ENCODE results near the gene RFX2.

Gene RFX2

DNA sequence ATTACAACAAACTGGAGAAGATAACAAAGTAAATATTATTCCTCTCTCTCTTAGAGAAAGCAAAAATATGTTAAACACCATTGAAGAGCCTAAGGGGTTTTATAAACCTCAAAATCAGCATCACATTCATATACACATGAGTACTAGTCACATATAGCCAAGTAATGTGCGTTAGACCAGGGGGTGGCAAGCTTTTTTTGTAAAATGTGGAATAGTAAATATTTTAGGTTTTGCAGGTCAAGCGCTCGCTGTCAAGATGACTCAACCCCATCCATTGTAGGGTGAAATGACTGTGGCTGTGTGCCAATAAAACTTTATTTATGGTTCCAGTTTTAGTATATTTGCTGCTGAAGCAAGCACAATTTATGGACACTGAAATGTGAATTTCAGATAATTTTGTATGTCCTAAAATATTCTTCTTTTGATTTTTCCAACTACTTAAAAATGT, 21.7 kb downstream of the RFX2 start:
- Histone ChIP-seq H3K9ac (ENCODE audit: low read depth, low read length, poor library complexity, severe bottlenecking) (peak overlapping the region; percentile 69), H3K4me3 (ENCODE audit: low read length, poor library complexity, severe bottlenecking) (peak overlapping the region; percentile 70), H3K4me2 (ENCODE audit: low read depth, low read length, poor library complexity, severe bottlenecking) (peak overlapping the region; percentile 88), H3K4me1 (ENCODE audit: insufficient read depth, low read length, poor library complexity, severe bottlenecking) (peaks cover 31% of the 10 kb centered on the region), H2AFZ (ENCODE audit: low read length) (peak overlapping the region; percentile 65), H3K27me3 (ENCODE audit: insufficient read depth, low read length, poor library complexity, severe bottlenecking) (no peaks in the 10 kb centered on the region), H3K79me2 (ENCODE audit: insufficient read depth, low read length) (0 out of 2 replicates have a peak, but pooled peaks cover 7% of the 10 kb centered on the region), H3K36me3 (ENCODE audit: insufficient read depth, low read length) (no peaks in the 10 kb centered on the region), H4K20me1 (ENCODE audit: insufficient read depth, low read length, poor library complexity, severe bottlenecking) (no peaks in the 10 kb centered on the region), H3K9me3 (ENCODE audit: insufficient read depth, low read depth, low read length) (no peaks in the 10 kb centered on the region), H3F3A (ENCODE audit: low read depth) (no peaks in the 10 kb centered on the region; the same call in 1 of the 2 replicates), H3K9me2 (replicated peaks; ENCODE audit: low read depth, low read length) (no peaks in the 10 kb centered on the region)
- no peak for TF ChIP-seq EZH2phosphoT487 (IDR thresholded peaks at IDR 0.05; ENCODE audit: borderline replicate concordance)
- TF ChIP-seq, protein P1, sequence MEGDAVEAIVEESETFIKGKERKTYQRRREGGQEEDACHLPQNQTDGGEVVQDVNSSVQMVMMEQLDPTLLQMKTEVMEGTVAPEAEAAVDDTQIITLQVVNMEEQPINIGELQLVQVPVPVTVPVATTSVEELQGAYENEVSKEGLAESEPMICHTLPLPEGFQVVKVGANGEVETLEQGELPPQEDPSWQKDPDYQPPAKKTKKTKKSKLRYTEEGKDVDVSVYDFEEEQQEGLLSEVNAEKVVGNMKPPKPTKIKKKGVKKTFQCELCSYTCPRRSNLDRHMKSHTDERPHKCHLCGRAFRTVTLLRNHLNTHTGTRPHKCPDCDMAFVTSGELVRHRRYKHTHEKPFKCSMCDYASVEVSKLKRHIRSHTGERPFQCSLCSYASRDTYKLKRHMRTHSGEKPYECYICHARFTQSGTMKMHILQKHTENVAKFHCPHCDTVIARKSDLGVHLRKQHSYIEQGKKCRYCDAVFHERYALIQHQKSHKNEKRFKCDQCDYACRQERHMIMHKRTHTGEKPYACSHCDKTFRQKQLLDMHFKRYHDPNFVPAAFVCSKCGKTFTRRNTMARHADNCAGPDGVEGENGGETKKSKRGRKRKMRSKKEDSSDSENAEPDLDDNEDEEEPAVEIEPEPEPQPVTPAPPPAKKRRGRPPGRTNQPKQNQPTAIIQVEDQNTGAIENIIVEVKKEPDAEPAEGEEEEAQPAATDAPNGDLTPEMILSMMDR (conservative IDR thresholded peaks at IDR 0.05; ENCODE audit: low read length): no peak

DNA sequence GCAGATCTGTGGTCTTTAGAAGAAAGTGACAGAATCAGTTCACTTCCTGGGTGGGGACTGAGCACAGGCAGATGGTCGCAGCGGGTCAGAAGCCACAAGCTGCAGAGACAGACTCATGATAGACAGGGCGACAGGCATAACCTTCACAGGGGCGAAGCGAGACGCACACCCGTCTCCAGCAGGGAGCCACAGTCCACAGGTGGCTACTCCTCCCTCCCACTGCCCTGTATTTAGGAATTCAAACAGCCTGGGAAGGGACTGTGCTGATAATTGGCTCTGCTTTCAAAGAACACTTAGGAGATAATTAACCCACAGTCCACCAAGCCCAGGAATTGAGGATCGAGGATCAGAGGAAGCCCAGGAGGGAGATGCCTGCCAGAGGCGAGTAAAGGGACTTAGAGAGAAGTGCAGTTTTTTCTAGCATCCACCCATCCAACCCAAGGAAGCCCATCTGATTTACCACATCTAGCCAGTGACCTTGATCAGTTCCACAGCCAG, 23.2 kb downstream of the RFX2 start:
- Histone ChIP-seq H3K79me2 (ENCODE audit: insufficient read depth, low read length) (0 out of 2 replicates have a peak, but pooled peaks cover 7% of the 10 kb centered on the region), H3K9ac (ENCODE audit: low read depth, low read length, poor library complexity, severe bottlenecking) (peak overlapping the region; percentile 69), H3K4me2 (ENCODE audit: low read depth, low read length, poor library complexity, severe bottlenecking) (peak overlapping the region; percentile 88), H3K4me1 (ENCODE audit: insufficient read depth, low read length, poor library complexity, severe bottlenecking) (peaks cover 31% of the 10 kb centered on the region), H4K20me1 (ENCODE audit: insufficient read depth, low read length, poor library complexity, severe bottlenecking) (no peaks in the 10 kb centered on the region), H3K27me3 (ENCODE audit: insufficient read depth, low read length, poor library complexity, severe bottlenecking) (no peaks in the 10 kb centered on the region), H3K4me3 (ENCODE audit: low read length, poor library complexity, severe bottlenecking) (peak overlapping the region; percentile 70), H3K36me3 (ENCODE audit: insufficient read depth, low read length) (no peaks in the 10 kb centered on the region), H3F3A (ENCODE audit: low read depth) (no peaks in the 10 kb centered on the region; the same call in 1 of the 2 replicates), H3K9me3 (ENCODE audit: insufficient read depth, low read depth, low read length) (no peaks in the 10 kb centered on the region), H2AFZ (ENCODE audit: low read length) (peak overlapping the region; percentile 65), H3K9me2 (replicated peaks; ENCODE audit: low read depth, low read length) (no peaks in the 10 kb centered on the region)
- no peak for TF ChIP-seq EZH2phosphoT487 (IDR thresholded peaks at IDR 0.05; ENCODE audit: borderline replicate concordance)
- TF ChIP-seq, protein P1 (conservative IDR thresholded peaks at IDR 0.05; ENCODE audit: low read length): no peak

DNA sequence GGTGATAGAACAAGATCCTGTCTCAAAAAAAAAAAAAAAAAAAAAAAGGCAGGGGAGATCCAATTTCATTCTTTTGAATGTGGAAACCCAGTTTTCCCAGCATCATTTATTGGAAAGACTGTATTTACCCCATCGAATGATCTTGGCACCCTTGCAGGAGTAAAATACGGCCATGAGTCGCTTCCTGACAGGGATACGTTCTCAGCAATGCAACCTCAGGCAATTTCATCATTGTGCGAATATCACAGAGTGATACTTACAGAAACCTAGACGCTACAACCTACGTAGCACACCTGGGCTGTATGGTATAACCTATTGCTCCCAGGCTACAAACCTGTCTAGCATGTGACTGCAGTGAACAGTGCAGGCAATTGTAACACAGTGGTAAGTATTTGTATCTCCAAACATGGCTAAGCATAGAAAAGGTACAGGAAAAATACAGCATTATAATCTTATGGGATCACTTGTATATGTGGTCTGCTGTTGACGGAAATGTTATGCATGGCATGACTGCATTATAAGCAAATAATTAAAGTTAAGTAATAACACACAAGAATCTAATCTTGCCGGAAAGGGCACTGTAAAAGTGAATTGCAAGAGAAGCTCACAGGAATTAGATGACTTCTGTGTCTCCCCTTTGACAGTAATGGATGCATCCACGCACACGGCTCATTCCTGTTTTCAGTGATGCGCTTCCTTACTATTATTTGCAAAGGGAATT, 24.1 kb downstream of the RFX2 start:
- Histone ChIP-seq H3K79me2 (ENCODE audit: insufficient read depth, low read length) (0 out of 2 replicates have a peak, but pooled peaks cover 7% of the 10 kb centered on the region), H3K4me1 (ENCODE audit: insufficient read depth, low read length, poor library complexity, severe bottlenecking) (peaks cover 31% of the 10 kb centered on the region), H3K27me3 (ENCODE audit: insufficient read depth, low read length, poor library complexity, severe bottlenecking) (no peaks in the 10 kb centered on the region), H3K9me2 (replicated peaks; ENCODE audit: low read depth, low read length) (no peaks in the 10 kb centered on the region), H2AFZ (ENCODE audit: low read length) (no peak overlapping the region), H4K20me1 (ENCODE audit: insufficient read depth, low read length, poor library complexity, severe bottlenecking) (no peaks in the 10 kb centered on the region), H3K9me3 (ENCODE audit: insufficient read depth, low read depth, low read length) (no peaks in the 10 kb centered on the region), H3K36me3 (ENCODE audit: insufficient read depth, low read length) (no peaks in the 10 kb centered on the region), H3K4me3 (ENCODE audit: low read length, poor library complexity, severe bottlenecking) (peak overlapping the region; percentile 70), H3F3A (ENCODE audit: low read depth) (no peaks in the 10 kb centered on the region; the same call in 1 of the 2 replicates), H3K9ac (ENCODE audit: low read depth, low read length, poor library complexity, severe bottlenecking) (peak overlapping the region; percentile 69), H3K4me2 (ENCODE audit: low read depth, low read length, poor library complexity, severe bottlenecking) (peak overlapping the region; percentile 88)
- TF ChIP-seq EZH2phosphoT487 (IDR thresholded peaks at IDR 0.05; ENCODE audit: borderline replicate concordance): no peak
- TF ChIP-seq, protein P1 (conservative IDR thresholded peaks at IDR 0.05; ENCODE audit: low read length): no peak

Measured in Loucy (cell line).